Measurements from ENCODE around the gene NHLH2. TPM values are rescaled to one million over a fixed set of nuclear protein-coding genes. Genes with fewer than 3 reads are reported as not detected.

The NHLH2 gene
- total RNA-seq, 1 experiment from 2014 or later: not detected

GRCh38 chr1:115826628-115827027, 14.3 kb downstream of the NHLH2 start:
- TF ChIP-seq CTCF (IDR thresholded peaks at IDR 0.05; ENCODE audit: insufficient read depth in 1 of 2, low read depth in 1 of 2, low read length in 1 of 2, severe bottlenecking in 1 of 2, unreplicated experiment in 1 of 2): no peak
- ChIA-PET POLR2A (no interaction called here), CTCF (no interaction called here)
- H3K4me3 ChIP-seq (ENCODE audit: low read depth, low read length): no peak overlapping the region
- H3K9me3 Mint-ChIP-seq (ENCODE audit: unreplicated experiment): no peaks in the 10 kb centered on the region
- no peaks in the 10 kb centered on the region for H3K9me3 ChIP-seq
- no peaks in the 10 kb centered on the region for H3K4me1 Mint-ChIP-seq (ENCODE audit: low read depth, unreplicated experiment)
- no peaks in the 10 kb centered on the region for H3K4me1 ChIP-seq
- intact Hi-C loops (cut with micrococcal nuclease; ENCODE audit: unreplicated experiment): no loop called here
- no peak overlapping the region for H3K27ac Mint-ChIP-seq (ENCODE audit: unreplicated experiment)
- DNase-seq: no peak
- no peaks in the 10 kb centered on the region for H3K36me3 Mint-ChIP-seq (ENCODE audit: insufficient read depth, unreplicated experiment)
- no TSS peak for BruUV-seq (replicated peaks)
- no peaks in the 10 kb centered on the region for H3K36me3 ChIP-seq (ENCODE audit: control insufficient read depth, insufficient read depth, low read length)
- peaks cover 17% of the 10 kb centered on the region for H3K27me3 Mint-ChIP-seq (ENCODE audit: insufficient read depth, unreplicated experiment)
- H3K27me3 ChIP-seq (replicated peaks; ENCODE audit: control insufficient read depth, insufficient read depth, low read length): no peaks in the 10 kb centered on the region
- no peak overlapping the region for H3K4me3 Mint-ChIP-seq (ENCODE audit: unreplicated experiment)

GRCh38 chr1:115822117-115822516, 18.8 kb downstream of the NHLH2 start:
- CTCF ChIA-PET: no interaction called here
- Histone ChIP-seq H3K27me3 (replicated peaks; ENCODE audit: control insufficient read depth, insufficient read depth, low read length) (no peaks in the 10 kb centered on the region), H3K4me3 (ENCODE audit: low read depth, low read length) (no peak overlapping the region), H3K4me1 (no peaks in the 10 kb centered on the region), H3K9me3 (no peaks in the 10 kb centered on the region), H3K36me3 (ENCODE audit: control insufficient read depth, insufficient read depth, low read length) (no peaks in the 10 kb centered on the region)
- H3K4me3 Mint-ChIP-seq (ENCODE audit: unreplicated experiment): no peak overlapping the region
- H3K9me3 Mint-ChIP-seq (ENCODE audit: unreplicated experiment): no peaks in the 10 kb centered on the region
- H3K36me3 Mint-ChIP-seq (ENCODE audit: insufficient read depth, unreplicated experiment): no peaks in the 10 kb centered on the region
- peaks cover 14% of the 10 kb centered on the region for H3K27me3 Mint-ChIP-seq (ENCODE audit: insufficient read depth, unreplicated experiment)
- intact Hi-C loops (cut with micrococcal nuclease; ENCODE audit: unreplicated experiment): no loop called here
- POLR2A ChIA-PET: no interaction called here
- no peak for DNase-seq
- no peaks in the 10 kb centered on the region for H3K4me1 Mint-ChIP-seq (ENCODE audit: low read depth, unreplicated experiment)
- H3K27ac Mint-ChIP-seq (ENCODE audit: unreplicated experiment): no peak overlapping the region
- no peak for TF ChIP-seq CTCF (IDR thresholded peaks at IDR 0.05; ENCODE audit: insufficient read depth in 1 of 2, low read depth in 1 of 2, low read length in 1 of 2, severe bottlenecking in 1 of 2, unreplicated experiment in 1 of 2)
- no TSS peak for BruUV-seq (replicated peaks)

GRCh38 chr1:115815694-115816093, 25.2 kb downstream of the NHLH2 start:
- Mint-ChIP-seq H3K27me3 (ENCODE audit: insufficient read depth, unreplicated experiment) (no peaks in the 10 kb centered on the region), H3K9me3 (ENCODE audit: unreplicated experiment) (no peaks in the 10 kb centered on the region), H3K4me3 (ENCODE audit: unreplicated experiment) (no peak overlapping the region), H3K4me1 (ENCODE audit: low read depth, unreplicated experiment) (no peaks in the 10 kb centered on the region), H3K27ac (ENCODE audit: unreplicated experiment) (no peak overlapping the region), H3K36me3 (ENCODE audit: insufficient read depth, unreplicated experiment) (no peaks in the 10 kb centered on the region)
- intact Hi-C loops (cut with micrococcal nuclease; ENCODE audit: unreplicated experiment): no loop called here
- H3K9me3 ChIP-seq: no peaks in the 10 kb centered on the region
- H3K27me3 ChIP-seq (replicated peaks; ENCODE audit: control insufficient read depth, insufficient read depth, low read length): no peaks in the 10 kb centered on the region
- no peak overlapping the region for H3K4me3 ChIP-seq (ENCODE audit: low read depth, low read length)
- BruUV-seq (replicated peaks): no TSS peak
- DNase-seq: no peak
- no peaks in the 10 kb centered on the region for H3K36me3 ChIP-seq (ENCODE audit: control insufficient read depth, insufficient read depth, low read length)
- peaks cover 13% of the 10 kb centered on the region for H3K4me1 ChIP-seq
- ChIA-PET CTCF (interaction anchor here (0.7 kb wide), 1 partner anchor 39 kb away, joined by 4 read pairs; no protein-coding TSS in a partner anchor), POLR2A (no interaction called here)
- no peak for TF ChIP-seq CTCF (IDR thresholded peaks at IDR 0.05; ENCODE audit: insufficient read depth in 1 of 2, low read depth in 1 of 2, low read length in 1 of 2, severe bottlenecking in 1 of 2, unreplicated experiment in 1 of 2)

Measured in Caco-2 (cell line).